HepG2 (cell line): ENCODE results near the gene RASGRP1.

Experiments used
- CTCF ChIP-seq: sonication (generic); formaldehyde crosslinking; IDR thresholded peaks from 2 replicates; pipeline ENCODE4 v1.5.0; 2020; ENCODE audit warnings: mild to moderate bottlenecking, missing genetic modification reagents, moderate library complexity
- ZNF512B ChIP-seq: sonication (generic); formaldehyde crosslinking; IDR thresholded peaks from 2 replicates; pipeline ENCODE4 v1.5.1; 2020; ENCODE audit warnings: missing genetic modification reagents, mild to moderate bottlenecking, borderline replicate concordance

GRCh38 chr15:38528294-38528693 is 36.3 kb downstream of the RASGRP1 start:
- TF ChIP-seq ZNF512B (CRISPR knock-in tag) (no peak), CTCF (CRISPR knock-in tag) (no peak)
